NCI-H2196 (cell line): Measurements from ENCODE around the gene AMZ2.
"Not testable (repeated sequence)": the region's sequence is repeated elsewhere in the genome, so short reads cannot be mapped to it uniquely, and the experiment has no call there.

Source experiments
- DNase-seq: peaks from one replicate; lab custom pipeline; 2025; ENCODE audit not compliant: unreplicated experiment; lab: John Stamatoyannopoulos, UW

The AMZ2 gene

GRCh38 chr17:68247445-68248198 is at the start of gene AMZ2:
TSS of gene AMZ2 (plus strand) at chr17:68248043. CDS start at chr17:68250188, 2,145 bp downstream.
- peak; percentile 94 for DNase-seq

- DNase-seq = peak; percentile 37
Measured at GRCh38 chr17:68198931-68199836, 48.7 kb upstream of the AMZ2 start.

- no peak for DNase-seq
Measured at GRCh38 chr17:68199837-68200688, 47.8 kb upstream of the AMZ2 start.

GRCh38 chr17:68200689-68201417 is 47.0 kb upstream of the AMZ2 start:
- peak; percentile 87 for DNase-seq

GRCh38 chr17:68201418-68201771 is 46.4 kb upstream of the AMZ2 start:
- not testable (repeated sequence) for DNase-seq

- DNase-seq = not testable (repeated sequence)
Measured at GRCh38 chr17:68202321-68202720, 45.5 kb upstream of the AMZ2 start.

GRCh38 chr17:68204736-68205135 is 43.1 kb upstream of the AMZ2 start:
- peak; percentile 5 for DNase-seq

- DNase-seq = peak; percentile 92
Measured at GRCh38 chr17:68205251-68205807, 42.5 kb upstream of the AMZ2 start.

- no peak for DNase-seq
Measured at GRCh38 chr17:68205808-68206720, 41.8 kb upstream of the AMZ2 start.

GRCh38 chr17:68207651-68208253 is 40.1 kb upstream of the AMZ2 start:
- DNase-seq = no peak

GRCh38 chr17:68208651-68209050 is 39.2 kb upstream of the AMZ2 start:
- DNase-seq = not testable (repeated sequence)

- not testable (repeated sequence) for DNase-seq
Measured at GRCh38 chr17:68209191-68209900, 38.5 kb upstream of the AMZ2 start.

GRCh38 chr17:68210570-68211315 is 37.1 kb upstream of the AMZ2 start:
- DNase-seq = no peak

- not testable (repeated sequence) for DNase-seq
Measured at GRCh38 chr17:68213428-68214411, 34.1 kb upstream of the AMZ2 start.

- DNase-seq = not testable (repeated sequence)
Measured at GRCh38 chr17:68215453-68215852, 32.4 kb upstream of the AMZ2 start.

- not testable (repeated sequence) for DNase-seq
Measured at GRCh38 chr17:68219429-68219828, 28.4 kb upstream of the AMZ2 start.
